Fibroblast of lung (primary cell): Measurements from ENCODE around the gene FER. TPM values are rescaled to one million over a fixed set of nuclear protein-coding genes. Genes with fewer than 3 reads are reported as not detected.

Source experiments
- DNase-seq, 2 donors: peaks; one replicate each; pipeline versions ENCODE4 v3.0.0 to v3.0.0-alpha.2; 2010; ENCODE audit warnings: low read depth in 2 of 2
- H2AFZ ChIP-seq: 2 replicates; pipeline ENCODE4 v1.5.1; 2012; ENCODE audit warnings: low read length, control low read depth, inconsistent platforms
- H3K27ac ChIP-seq: 2 replicates; pipeline ENCODE4 v1.5.1; 2011; ENCODE audit warnings: low read length, control low read depth; ENCODE audit not compliant: insufficient read depth
- H3K27me3 ChIP-seq: 2 replicates; pipeline ENCODE4 v1.5.1; 2011; ENCODE audit warnings: mild to moderate bottlenecking, low read length; ENCODE audit not compliant: control insufficient read depth, insufficient read depth
- H3K36me3 ChIP-seq: 2 replicates; pipeline ENCODE4 v1.5.1; 2011; ENCODE audit warnings: low read length; ENCODE audit not compliant: control insufficient read depth, insufficient read depth
- H3K4me1 ChIP-seq: 2 replicates; pipeline ENCODE4 v1.5.1; 2011; ENCODE audit warnings: low read length; ENCODE audit not compliant: control insufficient read depth, insufficient read depth; ENCODE audit errors: extremely low read depth
- H3K4me2 ChIP-seq: 2 replicates; pipeline ENCODE4 v1.5.1; 2011; ENCODE audit warnings: low read length, control low read depth; ENCODE audit not compliant: insufficient read depth; ENCODE audit errors: extremely low read depth
- H3K4me3 ChIP-seq, 4 experiments: fragments of 200-600 bp in 1 of 4; sonication (generic) in 1 of 4; replicated peaks in 1 of 4; 2 replicates each; pipeline ENCODE4 v1.5.1; 2011 to 2016; ENCODE audit warnings: low read length in 4 of 4, low read depth in 3 of 4, mild to moderate bottlenecking in 3 of 4, control low read depth in 2 of 4, inconsistent platforms in 1 of 4, mixed read lengths in 1 of 4; ENCODE audit not compliant: insufficient read depth in 1 of 4; ENCODE audit errors: control extremely low read depth in 1 of 4
- H3K79me2 ChIP-seq: 2 replicates; pipeline ENCODE4 v1.5.1; 2012; ENCODE audit warnings: mild to moderate bottlenecking, low read length, inconsistent platforms; ENCODE audit not compliant: control insufficient read depth, insufficient read depth
- H3K9ac ChIP-seq: 2 replicates; pipeline ENCODE4 v1.5.1; 2011; ENCODE audit warnings: mild to moderate bottlenecking, low read length, control low read depth; ENCODE audit not compliant: insufficient read depth
- H3K9me3 ChIP-seq: 2 replicates; pipeline ENCODE4 v1.5.1; 2012; ENCODE audit warnings: low read depth, low read length; ENCODE audit not compliant: control insufficient read depth, insufficient read depth
- H4K20me1 ChIP-seq: 2 replicates; pipeline ENCODE4 v1.5.1; 2011; ENCODE audit warnings: low read length; ENCODE audit not compliant: control insufficient read depth, insufficient read depth; ENCODE audit errors: extremely low read depth
- CTCF ChIP-seq, 2 donors: IDR thresholded peaks in 1 of 2; conservative IDR thresholded peaks in 1 of 2; 1 replicate in 1 of 2; 2 replicates in 1 of 2; pipeline ENCODE4 v1.5.1; 2011 to 2012; ENCODE audit warnings: low read length in 2 of 2, control low read depth in 1 of 2, inconsistent platforms in 1 of 2, low read depth in 1 of 2, mild to moderate bottlenecking in 1 of 2
- EZH2 ChIP-seq: IDR thresholded peaks from 2 replicates; pipeline ENCODE4 v1.5.1; 2012; ENCODE audit warnings: low read length, control low read depth, mild to moderate bottlenecking; ENCODE audit errors: missing control alignments
- polyA plus RNA-seq, 2 donors: library from polyadenylated mRNA; depleted of rRNA in 1 of 2; stranded (reverse) in 1 of 2; unstranded in 1 of 2; fragments of >200 nt; gene quantifications; 2 replicates each; pipeline ENCODE4 v1.2.1, GENCODE V29; 2011 to 2012; ENCODE audit warnings: missing spikeins in 1 of 2
- total RNA-seq: library from RNA; depleted of rRNA; stranded (reverse); fragments of >200 nt; gene quantifications from 2 replicates; pipeline ENCODE4 v1.2.1, GENCODE V29; 2014

Gene FER
- total and polyA plus RNA-seq, 2 donors (not counting 1 experiment from before 2014, with no cell fraction given) = 12.2 to 21.3 TPM

DNA sequence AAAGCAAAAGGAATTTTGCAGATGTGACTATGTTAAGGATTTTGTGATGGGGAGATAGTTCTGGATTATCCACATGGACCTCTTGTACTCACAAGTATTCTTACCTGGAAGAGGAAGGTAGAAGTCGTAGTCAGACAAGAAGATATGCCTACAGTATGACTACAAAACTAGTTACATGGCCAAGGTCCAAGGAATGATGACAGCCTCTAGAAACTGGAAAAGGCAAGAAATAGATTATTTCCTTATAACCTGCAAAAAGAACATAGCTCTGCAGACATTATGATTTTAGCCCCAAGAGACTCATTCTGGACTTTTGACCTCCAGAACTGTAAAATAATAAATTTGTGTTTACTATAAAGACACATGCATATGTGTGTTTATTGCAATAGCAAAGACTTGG lies 226.9 kb downstream of the FER start:
- Histone ChIP-seq H4K20me1 (no peaks in the 10 kb centered on the region), H3K9me3 (no peaks in the 10 kb centered on the region), H3K4me2 (no peak overlapping the region), H3K27me3 (no peaks in the 10 kb centered on the region), H3K9ac (no peak overlapping the region), H3K4me3 (no peak overlapping the region), H3K79me2 (no peaks in the 10 kb centered on the region), H3K36me3 (no peaks in the 10 kb centered on the region), H3K27ac (no peak overlapping the region), H3K4me1 (no peaks in the 10 kb centered on the region), H2AFZ (no peak overlapping the region)
- DNase-seq = no peak
- no peak for TF ChIP-seq CTCF (conservative IDR thresholded peaks at IDR 0.05 in 1 of 2, IDR thresholded peaks at IDR 0.05 in 1 of 2; ENCODE audit: low read depth in 1 of 2, low read length in 2 of 2)

GRCh38 chr5:108975697-108976096 lies 228.0 kb downstream of the FER start:
- Histone ChIP-seq H3K79me2 (no peaks in the 10 kb centered on the region), H3K27me3 (no peaks in the 10 kb centered on the region), H2AFZ (no peak overlapping the region), H3K9me3 (no peaks in the 10 kb centered on the region), H3K4me3 (no peak overlapping the region), H3K27ac (no peak overlapping the region), H4K20me1 (no peaks in the 10 kb centered on the region), H3K4me1 (no peaks in the 10 kb centered on the region), H3K9ac (no peak overlapping the region), H3K36me3 (no peaks in the 10 kb centered on the region), H3K4me2 (no peak overlapping the region)
- TF ChIP-seq EZH2 (no peak), CTCF (conservative IDR thresholded peaks at IDR 0.05 in 1 of 2, IDR thresholded peaks at IDR 0.05 in 1 of 2; ENCODE audit: low read depth in 1 of 2, low read length in 2 of 2) (no peak)
- no peak for DNase-seq

DNA sequence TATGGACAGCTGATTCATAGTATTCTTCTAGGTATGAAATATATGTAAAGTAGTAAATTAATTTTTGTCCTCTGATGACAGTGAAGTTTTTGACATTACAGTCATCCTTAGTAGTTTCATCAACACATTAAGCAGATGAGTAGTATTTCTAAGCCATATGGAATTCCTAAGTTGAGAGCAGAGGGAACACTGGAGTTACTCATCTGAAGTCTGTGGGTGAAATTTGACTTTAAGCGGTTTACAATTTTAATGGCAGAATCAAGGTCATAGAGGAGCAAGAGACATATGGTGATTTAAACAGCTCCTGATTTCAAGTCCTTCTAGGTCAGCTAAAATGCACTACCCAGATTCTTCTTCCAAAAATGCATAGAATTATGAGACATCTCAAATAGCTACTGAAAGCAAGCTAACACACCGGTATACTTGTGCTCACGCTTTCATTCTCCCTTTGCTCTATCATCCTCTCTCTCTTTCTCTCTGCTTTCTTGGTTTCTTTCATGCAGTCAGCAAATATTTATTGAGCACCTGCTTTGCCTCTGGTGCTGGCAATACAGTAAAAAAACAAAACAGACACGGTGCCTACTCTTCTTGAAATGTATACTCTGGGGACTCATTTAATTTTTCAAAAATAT lies 235.9 kb downstream of the FER start:
- H2AFZ ChIP-seq = no peak overlapping the region
- H3K27ac ChIP-seq = no peak overlapping the region
- no peaks in the 10 kb centered on the region for H3K4me1 ChIP-seq
- H3K36me3 ChIP-seq = no peaks in the 10 kb centered on the region
- no peaks in the 10 kb centered on the region for H3K9me3 ChIP-seq
- DNase-seq = peak; percentile 18 to 39
- no peaks in the 10 kb centered on the region for H3K79me2 ChIP-seq
- TF ChIP-seq EZH2 (no peak), CTCF (conservative IDR thresholded peaks at IDR 0.05 in 1 of 2, IDR thresholded peaks at IDR 0.05 in 1 of 2; ENCODE audit: low read depth in 1 of 2, low read length in 2 of 2) (no peak)
- H3K27me3 ChIP-seq = no peaks in the 10 kb centered on the region
- no peaks in the 10 kb centered on the region for H4K20me1 ChIP-seq
- H3K4me2 ChIP-seq = no peak overlapping the region
- H3K4me3 ChIP-seq = no peak overlapping the region
- H3K9ac ChIP-seq = no peak overlapping the region
